Measurements from ENCODE around the gene GNG4. TPM values are rescaled to one million over a fixed set of nuclear protein-coding genes. Genes with fewer than 3 reads are reported as not detected.
"Not testable (repeated sequence)": the region's sequence is repeated elsewhere in the genome, so short reads cannot be mapped to it uniquely, and the experiment has no call there.

GNG4 gene
- total RNA-seq, 2 experiments from 2014 or later: not detected

- no TSS peak for BruUV-seq (replicated peaks)
- H4K20me1 ChIP-seq (ENCODE audit: insufficient read depth, low read length): no peaks in the 10 kb centered on the region
- H3K4me1 ChIP-seq (ENCODE audit: insufficient read depth, low read length, poor library complexity, severe bottlenecking): peaks cover 6% of the 10 kb centered on the region
- H3K9me3 ChIP-seq (ENCODE audit: low read length): no peaks in the 10 kb centered on the region
- ChIA-PET POLR2A (interaction anchor here (0.6 kb wide), 1 partner anchor 335 kb away, joined by 3 read pairs; no protein-coding TSS in a partner anchor), CTCF (ENCODE audit: unreplicated experiment) (no interaction called here)
- intact Hi-C loops (cut with micrococcal nuclease; ENCODE audit: unreplicated experiment): no loop called here
- H2AFZ ChIP-seq (ENCODE audit: low read length): no peak overlapping the region
- TF ChIP-seq CTCF (conservative IDR thresholded peaks at IDR 0.05; ENCODE audit: low read length) (no peak), EZH2phosphoT487 (IDR thresholded peaks at IDR 0.05; ENCODE audit: borderline replicate concordance, low read depth, low read length) (no peak)
- H3K4me3 ChIP-seq (ENCODE audit: low read depth, low read length, poor library complexity, severe bottlenecking): no peak overlapping the region
- no peak overlapping the region for H3K27ac ChIP-seq (ENCODE audit: low read depth, low read length, poor library complexity, severe bottlenecking)
- H3K79me2 ChIP-seq (ENCODE audit: insufficient read depth, low read depth, low read length): no peaks in the 10 kb centered on the region
- no peak for DNase-seq (ENCODE audit: low spot score)
- no peaks in the 10 kb centered on the region for H3K9me2 ChIP-seq (ENCODE audit: insufficient read depth, low read length)
- H3K4me2 ChIP-seq (ENCODE audit: low read length): no peak overlapping the region
- no peaks in the 10 kb centered on the region for H3K36me3 ChIP-seq (ENCODE audit: insufficient read depth, low read length)
These were observed 10.1 kb downstream of the GNG4 start for GRCh38 chr1:235639226-235640205.

GRCh38 chr1:235638612-235639011 is 11.0 kb downstream of the GNG4 start:
- H4K20me1 ChIP-seq (ENCODE audit: insufficient read depth, low read length); H2AFZ ChIP-seq (ENCODE audit: low read length); H3K79me2 ChIP-seq (ENCODE audit: insufficient read depth, low read depth, low read length); POLR2A ChIA-PET; CTCF ChIA-PET (ENCODE audit: unreplicated experiment); H3K27ac ChIP-seq (ENCODE audit: low read depth, low read length, poor library complexity, severe bottlenecking); DNase-seq (ENCODE audit: low spot score); H3K4me1 ChIP-seq (ENCODE audit: insufficient read depth, low read length, poor library complexity, severe bottlenecking); BruUV-seq (replicated peaks); H3K4me3 ChIP-seq (ENCODE audit: low read depth, low read length, poor library complexity, severe bottlenecking); H3K9me3 ChIP-seq (ENCODE audit: low read length); H3K9me2 ChIP-seq (ENCODE audit: insufficient read depth, low read length); H3K4me2 ChIP-seq (ENCODE audit: low read length); intact Hi-C loops (cut with micrococcal nuclease; ENCODE audit: unreplicated experiment); H3K36me3 ChIP-seq (ENCODE audit: insufficient read depth, low read length): not testable (repeated sequence)

- Histone ChIP-seq H3K4me1 (ENCODE audit: insufficient read depth, low read length, poor library complexity, severe bottlenecking) (peaks cover 6% of the 10 kb centered on the region), H3K4me3 (ENCODE audit: low read depth, low read length, poor library complexity, severe bottlenecking) (no peak overlapping the region), H3K36me3 (ENCODE audit: insufficient read depth, low read length) (no peaks in the 10 kb centered on the region), H3K9me2 (ENCODE audit: insufficient read depth, low read length) (no peaks in the 10 kb centered on the region), H3K9me3 (ENCODE audit: low read length) (no peaks in the 10 kb centered on the region), H3K79me2 (ENCODE audit: insufficient read depth, low read depth, low read length) (no peaks in the 10 kb centered on the region), H3K27ac (ENCODE audit: low read depth, low read length, poor library complexity, severe bottlenecking) (no peak overlapping the region), H3K4me2 (ENCODE audit: low read length) (no peak overlapping the region), H2AFZ (ENCODE audit: low read length) (no peak overlapping the region), H4K20me1 (ENCODE audit: insufficient read depth, low read length) (no peaks in the 10 kb centered on the region)
- DNase-seq (ENCODE audit: low spot score): no peak
- intact Hi-C loops (cut with micrococcal nuclease; ENCODE audit: unreplicated experiment): no loop called here
- ChIA-PET POLR2A (no interaction called here), CTCF (ENCODE audit: unreplicated experiment) (interaction anchor here (0.6 kb wide), 1 partner anchor 15 kb away, joined by 3 read pairs; no protein-coding TSS in a partner anchor)
- no peak for TF ChIP-seq CTCF (conservative IDR thresholded peaks at IDR 0.05; ENCODE audit: low read length)
- no peak for TF ChIP-seq EZH2phosphoT487 (IDR thresholded peaks at IDR 0.05; ENCODE audit: borderline replicate concordance, low read depth, low read length)
- no TSS peak for BruUV-seq (replicated peaks)
These were observed 11.6 kb downstream of the GNG4 start for GRCh38 chr1:235637756-235638534.

Measured in OCI-LY7 (cell line).